H9 (cell line): Measurements from ENCODE around the gene CCL8. TPM values are rescaled to one million over a fixed set of nuclear protein-coding genes. Genes with fewer than 3 reads are reported as not detected.
A peak's percentile ranks its signal among the peaks of the same experiment; 100 is the strongest.

Experiments
- DNase-seq: peaks from one replicate; pipeline ENCODE4 v3.0.0-alpha.2; 2017
- H2AFZ ChIP-seq: one replicate; pipeline ENCODE4 v1.6.1; 2013; ENCODE audit warnings: mild to moderate bottlenecking, low read length, control low read depth, moderate library complexity
- H2AK5ac ChIP-seq: 2 replicates; pipeline ENCODE4 v1.6.1; 2013; ENCODE audit warnings: low read length, control low read depth, mixed read lengths; ENCODE audit not compliant: insufficient read length
- H2BK120ac ChIP-seq: one replicate; pipeline ENCODE4 v1.6.1; 2013; ENCODE audit warnings: low read depth, mild to moderate bottlenecking, low read length, control low read depth, inconsistent platforms; ENCODE audit not compliant: poor library complexity, severe bottlenecking
- H2BK12ac ChIP-seq: 2 replicates; pipeline ENCODE4 v1.6.1; 2013; ENCODE audit warnings: low read length, control low read depth, mixed read lengths, low read depth; ENCODE audit not compliant: insufficient read length
- H2BK15ac ChIP-seq: 2 replicates; pipeline ENCODE4 v1.6.1; 2013; ENCODE audit warnings: low read depth, low read length, control low read depth
- H2BK20ac ChIP-seq: one replicate; pipeline ENCODE4 v1.6.1; 2013; ENCODE audit warnings: low read depth, mild to moderate bottlenecking, low read length, control low read depth, inconsistent platforms; ENCODE audit not compliant: poor library complexity, severe bottlenecking
- H2BK5ac ChIP-seq: 2 replicates; pipeline ENCODE4 v1.6.1; 2013; ENCODE audit warnings: low read length, control low read depth, mixed read lengths; ENCODE audit not compliant: insufficient read length
- H3K14ac ChIP-seq: 2 replicates; pipeline ENCODE4 v1.6.1; 2013; ENCODE audit warnings: low read length, control low read depth; ENCODE audit not compliant: insufficient read depth
- H3K18ac ChIP-seq: 2 replicates; pipeline ENCODE4 v1.6.1; 2013; ENCODE audit warnings: low read depth, mild to moderate bottlenecking, mixed read lengths, low read length, control low read depth; ENCODE audit not compliant: insufficient read length
- H3K23ac ChIP-seq: 2 replicates; pipeline ENCODE4 v1.6.1; 2013; ENCODE audit warnings: low read length, control low read depth, mixed read lengths, low read depth; ENCODE audit not compliant: insufficient read length
- H3K23me2 ChIP-seq: 2 replicates; pipeline ENCODE4 v1.6.1; 2013; ENCODE audit warnings: low read depth, mild to moderate bottlenecking, mixed read lengths, low read length, control low read depth; ENCODE audit not compliant: insufficient read length, poor library complexity, severe bottlenecking
- H3K27ac ChIP-seq: 2 replicates; pipeline ENCODE4 v1.5.1; 2013; ENCODE audit warnings: low read length, control low read depth, mixed read lengths, low read depth; ENCODE audit not compliant: insufficient read length
- H3K27me3 ChIP-seq: 2 replicates; pipeline ENCODE4 v1.6.1; 2013; ENCODE audit warnings: low read length, control low read depth, inconsistent platforms; ENCODE audit not compliant: insufficient read depth
- H3K4ac ChIP-seq: 2 replicates; pipeline ENCODE4 v1.6.1; 2013; ENCODE audit warnings: low read depth, mild to moderate bottlenecking, control low read depth, inconsistent platforms, low read length, moderate library complexity
- H3K4me1 ChIP-seq: 2 replicates; pipeline ENCODE4 v1.6.1; 2013; ENCODE audit warnings: low read length, control low read depth, inconsistent platforms; ENCODE audit not compliant: insufficient read depth
- H3K4me2 ChIP-seq: 2 replicates; pipeline ENCODE4 v1.6.1; 2013; ENCODE audit warnings: low read length, control low read depth, mixed read lengths; ENCODE audit not compliant: insufficient read length, insufficient read depth
- H3K56ac ChIP-seq: 2 replicates; pipeline ENCODE4 v1.6.1; 2013; ENCODE audit warnings: low read depth, mild to moderate bottlenecking, mixed read lengths, low read length, control low read depth; ENCODE audit not compliant: insufficient read length
- H3K79me1 ChIP-seq: 2 replicates; pipeline ENCODE4 v1.6.1; 2013; ENCODE audit warnings: low read depth, mild to moderate bottlenecking, moderate library complexity, low read length, control low read depth, inconsistent platforms; ENCODE audit not compliant: insufficient read depth, poor library complexity, severe bottlenecking
- H3K79me2 ChIP-seq: 2 replicates; pipeline ENCODE4 v1.6.1; 2013; ENCODE audit warnings: low read length, control low read depth, inconsistent platforms; ENCODE audit not compliant: insufficient read depth
- H3K9ac ChIP-seq: 2 replicates; pipeline ENCODE4 v1.6.1; 2013; ENCODE audit warnings: low read length, control low read depth, mixed read lengths; ENCODE audit not compliant: insufficient read length; ENCODE audit errors: extremely low read depth
- H3K9me3 ChIP-seq: one replicate; pipeline ENCODE4 v1.6.1; 2013; ENCODE audit warnings: low read depth, low read length, inconsistent platforms; ENCODE audit not compliant: control insufficient read depth
- H3T11ph ChIP-seq: one replicate; pipeline ENCODE4 v1.6.1; 2013; ENCODE audit warnings: mild to moderate bottlenecking, low read length, control low read depth, inconsistent platforms
- H4K20me1 ChIP-seq: one replicate; pipeline ENCODE4 v1.6.1; 2013; ENCODE audit not compliant: control insufficient read depth, insufficient read length, insufficient read depth
- H4K5ac ChIP-seq: 2 replicates; pipeline ENCODE4 v1.6.1; 2013; ENCODE audit warnings: low read depth, mild to moderate bottlenecking, mixed read lengths, low read length, control low read depth; ENCODE audit not compliant: insufficient read length
- H4K8ac ChIP-seq: replicated peaks from 2 replicates; pipeline ENCODE4 v1.6.1; 2013; ENCODE audit warnings: low read length, control low read depth, mixed read lengths, low read depth; ENCODE audit not compliant: insufficient read length
- H4K91ac ChIP-seq: 2 replicates; pipeline ENCODE4 v1.6.1; 2013; ENCODE audit warnings: low read depth, mild to moderate bottlenecking, moderate library complexity, mixed read lengths, low read length, control low read depth; ENCODE audit not compliant: insufficient read length
- H3K27ac Mint-ChIP-seq, 3 experiments: 2 replicates in 2 of 3; 3 replicates in 1 of 3; pipeline ENCODE4 v1.8.0; 2020 to 2021; ENCODE audit warnings: mixed read lengths in 3 of 3, mild to moderate bottlenecking in 1 of 3, moderate library complexity in 1 of 3
- H3K27me3 Mint-ChIP-seq: 2 replicates; pipeline ENCODE4 v1.8.0; 2021; ENCODE audit warnings: low read depth, mild to moderate bottlenecking, moderate library complexity, mixed read lengths
- H3K36me3 Mint-ChIP-seq, 3 experiments: 2 replicates in 2 of 3; 3 replicates in 1 of 3; pipeline ENCODE4 v1.8.0; 2020 to 2021; ENCODE audit warnings: low read depth in 3 of 3, mixed read lengths in 3 of 3; ENCODE audit not compliant: insufficient read depth in 1 of 3
- H3K4me1 Mint-ChIP-seq, 2 experiments: 2 replicates each; pipeline ENCODE4 v1.8.0; 2020; ENCODE audit warnings: mixed read lengths in 2 of 2
- H3K4me3 Mint-ChIP-seq, 2 experiments: 2 replicates in 1 of 2; 3 replicates in 1 of 2; pipeline ENCODE4 v1.8.0; 2020 to 2021; ENCODE audit warnings: mild to moderate bottlenecking in 2 of 2, mixed read lengths in 2 of 2, moderate library complexity in 1 of 2
- H3K9me3 Mint-ChIP-seq, 2 experiments: 2 replicates in 1 of 2; 3 replicates in 1 of 2; pipeline ENCODE4 v1.8.0; 2020; ENCODE audit warnings: mild to moderate bottlenecking in 2 of 2, mixed read lengths in 2 of 2, moderate library complexity in 1 of 2
- CTCF ChIP-seq: fragments of 200-600 bp; sonication (generic); conservative IDR thresholded peaks from 3 replicates; pipeline ENCODE4 v1.8.0; 2021; ENCODE audit warnings: antibody characterized with exemption, mild to moderate bottlenecking
- WGBS: extraction: QIAGEN DNeasy Blood & Tissue Kit; methylation state at CpG from one replicate; pipeline ENCODE4 v1.1.7; 2013; ENCODE audit warnings: missing lambda C conversion rate, low lambda C conversion rate, mixed read lengths; ENCODE audit not compliant: insufficient read length; ENCODE audit errors: extremely low coverage; 5-methylcytosine and 5-hydroxymethylcytosine counted together
- total RNA-seq: library from RNA; stranded (reverse); gene quantifications from 2 replicates; pipeline ENCODE4 v1.2.1, GENCODE V29; 2021

Gene CCL8
- total RNA-seq, 1 experiment from 2014 or later: not detected

GRCh38 chr17:34370376-34370996 lies 51.3 kb downstream of the CCL8 start:
- Histone ChIP-seq H3K4me1 (no peaks in the 10 kb centered on the region), H2BK12ac (no peak overlapping the region), H3K27me3 (no peaks in the 10 kb centered on the region), H3K79me2 (no peaks in the 10 kb centered on the region), H4K8ac (no peak overlapping the region), H4K20me1 (no peaks in the 10 kb centered on the region), H3K23me2 (no peaks in the 10 kb centered on the region), H3K14ac (no peak overlapping the region; the same call in 1 of the 2 replicates), H3K18ac (no peak overlapping the region), H2BK5ac (no peak overlapping the region), H3K9me3 (no peaks in the 10 kb centered on the region), H2BK120ac (no peak overlapping the region), H3K4ac (no peak overlapping the region), H3K9ac (no peak overlapping the region), H3K79me1 (no peaks in the 10 kb centered on the region), H3K56ac (no peak overlapping the region), H4K91ac (no peak overlapping the region), H3K4me2 (no peak overlapping the region), H2BK15ac (no peak overlapping the region), H4K5ac (no peak overlapping the region), H3T11ph (no peak overlapping the region), H2AFZ (no peak overlapping the region), H3K27ac (no peak overlapping the region), H2BK20ac (no peak overlapping the region), H2AK5ac (no peak overlapping the region), H3K23ac (no peak overlapping the region)
- TF ChIP-seq CTCF: no peak
- no peaks in the 10 kb centered on the region for H3K36me3 Mint-ChIP-seq
- H3K27me3 Mint-ChIP-seq: no peaks in the 10 kb centered on the region; the same call in 1 of the 2 replicates
- no peak overlapping the region for H3K27ac Mint-ChIP-seq
- DNase-seq: peak; percentile 22
- no CpG with 5 or more reads among the region's 5 CpGs for WGBS
- no peak overlapping the region for H3K4me3 Mint-ChIP-seq
- no peaks in the 10 kb centered on the region for H3K9me3 Mint-ChIP-seq
- peaks cover 11 to 22% of the 10 kb centered on the region in 2 experiments; a peak in 3 of 4 replicates for H3K4me1 Mint-ChIP-seq
